Omental fat pad (tissue), 4 donors: ENCODE results near the gene EXD3. TPM values are rescaled to one million over a fixed set of nuclear protein-coding genes. Genes with fewer than 3 reads are reported as not detected.
"Not testable (repeated sequence)": the region's sequence is repeated elsewhere in the genome, so short reads cannot be mapped to it uniquely, and the experiment has no call there.

Experiments
- ATAC-seq: fragments of 150-250 bp; one replicate; pipeline ENCODE4 v1.9.1; 2016; ENCODE audit warnings: mild to moderate bottlenecking, moderate library complexity; ENCODE audit not compliant: low FRiP score
- DNase-seq: peaks from one replicate; pipeline ENCODE4 v3.0.0-alpha.2; 2019; ENCODE audit warnings: low spot score
- total RNA-seq, 4 donors: library from RNA; depleted of rRNA; stranded (reverse); fragments of >200 nt; gene quantifications; one replicate each; pipeline ENCODE4 v1.1.0, GENCODE V29; 2016
- TF ChIP-seq, protein P1 (sequence below), 3 donors: fragments of 450-650 bp; IDR thresholded peaks; one replicate each; pipeline ENCODE4 v1.5.1; 2016 to 2017; ENCODE audit warnings: antibody characterized with exemption in 3 of 3, mild to moderate bottlenecking in 3 of 3, moderate library complexity in 2 of 3

The EXD3 gene, protein sequence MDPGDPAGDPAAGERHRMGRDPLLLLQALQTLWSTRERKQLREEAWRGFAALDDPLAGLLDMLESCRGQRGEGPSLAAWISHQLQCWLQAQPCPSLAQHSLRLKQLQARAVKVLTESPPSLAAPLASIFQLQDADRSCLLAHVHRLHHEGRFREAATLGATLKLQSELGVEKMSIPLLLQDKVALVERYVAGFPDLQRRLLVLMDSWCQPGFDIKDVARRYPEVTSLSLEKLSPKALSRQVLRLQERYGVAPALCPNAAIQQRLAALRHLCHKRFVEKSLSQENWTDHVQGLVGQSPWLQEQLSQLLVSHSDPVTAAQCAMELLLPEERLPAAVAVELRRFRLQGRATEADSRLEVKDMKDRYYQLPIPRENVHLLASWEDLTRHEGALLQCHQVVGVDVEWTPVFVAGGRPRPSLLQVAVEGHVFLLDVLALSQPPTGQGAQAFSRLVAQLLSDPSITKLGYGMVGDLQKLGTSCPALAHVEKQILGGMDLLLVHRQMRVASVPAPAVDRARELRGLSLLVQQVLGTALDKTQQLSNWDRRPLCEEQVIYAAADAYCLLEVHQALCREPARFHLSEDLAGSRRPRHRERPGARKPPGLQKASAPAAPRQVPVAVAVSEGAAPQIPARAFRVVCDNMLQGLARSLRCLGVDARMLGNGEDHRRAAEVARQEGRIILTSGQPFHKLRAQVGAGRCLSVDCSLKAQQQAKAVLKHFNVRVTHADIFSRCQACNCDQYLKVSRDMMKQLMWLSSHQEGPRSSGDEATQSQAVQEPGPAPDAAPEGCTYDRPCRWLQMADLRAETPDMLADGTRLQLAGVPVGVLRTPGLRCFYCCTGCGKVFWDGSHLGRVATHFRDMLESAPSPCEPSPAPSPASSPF
- total RNA-seq, result 10 to 100 TPM in 3 of 4 donors, 1 to 10 TPM in 1; 8.3 to 18.3 (median 10.5) TPM

DNA sequence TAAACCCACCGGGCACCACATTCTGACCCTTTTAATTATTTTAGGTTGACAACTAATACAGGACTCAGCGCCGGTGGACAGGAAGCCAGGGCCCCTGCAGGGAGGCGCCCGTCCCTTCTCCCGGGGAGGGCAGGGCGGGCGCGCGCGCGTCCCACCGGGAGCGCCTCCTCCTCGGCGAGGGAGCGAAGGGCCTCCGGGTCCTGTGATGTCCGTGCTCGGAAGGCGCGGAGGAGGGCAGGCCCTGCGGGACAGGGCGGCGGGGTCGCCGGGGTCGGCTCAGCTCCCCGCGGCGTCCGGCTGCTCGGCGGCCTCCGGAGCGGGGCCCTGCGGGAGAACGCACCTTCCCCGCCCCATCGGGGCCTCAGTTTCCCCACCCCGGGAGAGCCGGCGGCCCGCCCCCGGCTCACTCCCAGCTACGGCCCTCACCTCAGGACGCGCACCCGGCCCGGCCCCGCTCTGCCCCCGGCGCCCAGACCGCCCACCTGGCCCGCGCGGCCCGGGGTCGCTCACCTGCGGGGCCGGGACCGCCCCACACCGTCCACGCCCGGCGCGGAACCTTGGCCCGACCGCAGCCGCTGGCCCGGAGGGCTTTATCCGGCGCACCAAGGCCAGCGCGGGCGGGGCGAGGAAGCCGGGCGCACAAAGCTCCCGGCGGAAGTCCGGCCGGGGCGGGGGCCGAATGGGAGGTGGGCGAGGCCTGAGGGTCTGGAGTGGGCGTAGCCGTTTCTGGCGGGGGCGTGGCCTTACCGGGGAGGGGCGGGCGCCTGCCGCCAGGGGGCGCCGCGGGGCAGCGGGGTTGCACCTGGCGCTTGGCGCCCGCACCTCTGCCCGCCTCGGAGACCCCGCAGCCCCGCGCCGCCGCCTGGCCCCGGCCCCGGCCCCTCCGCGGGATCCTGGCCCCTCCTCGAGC, at the start of gene EXD3, which contains the start of gene NOXA1:
EXD3 (minus strand) TSS at position 559 of the 910 bp plus-strand sequence. CDS start 27,805 bp downstream, outside the sequence.
NOXA1 (plus strand) TSS at position 790 of the 910 bp plus-strand sequence. CDS start 137 bp downstream, outside the sequence.
- TF ChIP-seq, protein P1, sequence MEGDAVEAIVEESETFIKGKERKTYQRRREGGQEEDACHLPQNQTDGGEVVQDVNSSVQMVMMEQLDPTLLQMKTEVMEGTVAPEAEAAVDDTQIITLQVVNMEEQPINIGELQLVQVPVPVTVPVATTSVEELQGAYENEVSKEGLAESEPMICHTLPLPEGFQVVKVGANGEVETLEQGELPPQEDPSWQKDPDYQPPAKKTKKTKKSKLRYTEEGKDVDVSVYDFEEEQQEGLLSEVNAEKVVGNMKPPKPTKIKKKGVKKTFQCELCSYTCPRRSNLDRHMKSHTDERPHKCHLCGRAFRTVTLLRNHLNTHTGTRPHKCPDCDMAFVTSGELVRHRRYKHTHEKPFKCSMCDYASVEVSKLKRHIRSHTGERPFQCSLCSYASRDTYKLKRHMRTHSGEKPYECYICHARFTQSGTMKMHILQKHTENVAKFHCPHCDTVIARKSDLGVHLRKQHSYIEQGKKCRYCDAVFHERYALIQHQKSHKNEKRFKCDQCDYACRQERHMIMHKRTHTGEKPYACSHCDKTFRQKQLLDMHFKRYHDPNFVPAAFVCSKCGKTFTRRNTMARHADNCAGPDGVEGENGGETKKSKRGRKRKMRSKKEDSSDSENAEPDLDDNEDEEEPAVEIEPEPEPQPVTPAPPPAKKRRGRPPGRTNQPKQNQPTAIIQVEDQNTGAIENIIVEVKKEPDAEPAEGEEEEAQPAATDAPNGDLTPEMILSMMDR (IDR thresholded peaks at IDR 0.05), result peak in 2 of 3 donors; percentile 28 to 86
- ATAC-seq, result peak; percentile 92
- DNase-seq, result peak; percentile 81

DNA sequence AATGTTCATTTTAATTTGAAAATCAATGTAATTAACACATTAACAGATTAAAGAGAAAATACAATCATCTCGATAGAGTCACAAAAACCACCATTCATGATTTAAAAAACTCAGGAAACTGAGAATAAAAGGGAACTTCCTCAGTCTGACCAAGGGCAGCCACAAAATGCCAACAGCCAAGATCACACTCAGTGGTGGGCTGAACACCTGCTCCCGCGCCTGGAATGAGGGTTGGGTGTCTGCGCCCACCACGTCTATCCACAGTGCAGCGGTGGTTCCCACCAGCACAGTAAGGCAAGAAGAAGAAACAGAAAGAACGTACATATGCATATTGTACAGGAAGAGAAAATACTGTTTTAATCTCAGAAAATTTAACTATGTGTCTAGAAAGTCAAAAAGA, 47.8 kb upstream of the EXD3 start:
- DNase-seq, result no peak
- TF ChIP-seq, protein P1 (IDR thresholded peaks at IDR 0.05), result no peak
- no peak for ATAC-seq

DNA sequence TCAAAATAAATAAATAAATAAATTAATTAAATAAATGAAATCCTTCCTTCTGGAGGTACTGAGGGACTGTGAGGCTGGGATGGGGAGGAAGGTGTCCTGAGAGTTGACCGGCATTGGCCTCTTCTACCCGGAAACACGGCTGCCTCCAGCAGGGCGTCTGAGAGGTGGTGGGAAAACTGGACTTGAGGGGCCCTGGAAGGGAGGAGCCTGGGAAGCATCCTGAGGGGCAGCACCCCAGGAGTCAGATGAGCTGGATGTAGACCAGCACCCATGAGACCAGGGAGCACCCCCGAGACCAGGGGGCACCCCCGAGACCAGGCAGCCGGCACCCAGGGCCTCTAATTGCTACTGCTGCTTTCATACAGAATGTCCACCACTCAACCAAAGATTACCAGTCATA, 44.9 kb upstream of the EXD3 start:
- TF ChIP-seq, protein P1 (IDR thresholded peaks at IDR 0.05), result no peak
- ATAC-seq (no peak), DNase-seq (no peak)

GRCh38 chr9:137467161-137467581, 44.2 kb upstream of the EXD3 start:
- ATAC-seq, result no peak
- TF ChIP-seq, protein P1 (IDR thresholded peaks at IDR 0.05), result no peak
- no peak for DNase-seq

DNA sequence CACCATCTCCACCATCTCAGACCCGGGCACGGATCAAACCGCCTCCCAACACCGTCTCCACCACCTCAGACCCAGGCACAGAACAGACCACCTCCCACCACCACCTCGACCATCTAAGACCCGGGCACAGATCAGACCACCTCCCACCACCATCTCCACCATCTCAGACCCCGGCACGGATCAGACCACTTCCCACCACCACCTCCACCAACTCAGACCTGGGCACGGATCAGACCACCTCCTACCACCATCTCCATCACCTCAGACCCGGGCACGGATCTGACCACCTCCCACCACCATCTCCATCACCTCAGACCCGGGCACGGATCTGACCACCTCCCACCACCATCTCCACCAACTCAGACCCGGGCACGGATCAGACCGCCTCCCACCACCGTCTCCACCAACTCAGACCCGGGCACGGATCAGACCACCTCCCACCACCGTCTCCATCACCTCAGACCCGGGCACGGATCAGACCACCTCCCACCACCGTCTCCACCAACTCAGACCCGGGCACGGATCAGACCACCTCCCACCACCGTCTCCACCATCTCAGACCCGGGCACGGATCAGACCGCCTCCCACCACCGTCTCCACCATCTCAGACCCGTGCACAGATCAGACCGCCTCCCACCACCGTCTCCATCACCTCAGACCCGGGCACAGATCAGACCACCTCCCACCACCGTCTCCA, 43.6 kb upstream of the EXD3 start:
- not testable (repeated sequence) for DNase-seq, ATAC-seq

DNA sequence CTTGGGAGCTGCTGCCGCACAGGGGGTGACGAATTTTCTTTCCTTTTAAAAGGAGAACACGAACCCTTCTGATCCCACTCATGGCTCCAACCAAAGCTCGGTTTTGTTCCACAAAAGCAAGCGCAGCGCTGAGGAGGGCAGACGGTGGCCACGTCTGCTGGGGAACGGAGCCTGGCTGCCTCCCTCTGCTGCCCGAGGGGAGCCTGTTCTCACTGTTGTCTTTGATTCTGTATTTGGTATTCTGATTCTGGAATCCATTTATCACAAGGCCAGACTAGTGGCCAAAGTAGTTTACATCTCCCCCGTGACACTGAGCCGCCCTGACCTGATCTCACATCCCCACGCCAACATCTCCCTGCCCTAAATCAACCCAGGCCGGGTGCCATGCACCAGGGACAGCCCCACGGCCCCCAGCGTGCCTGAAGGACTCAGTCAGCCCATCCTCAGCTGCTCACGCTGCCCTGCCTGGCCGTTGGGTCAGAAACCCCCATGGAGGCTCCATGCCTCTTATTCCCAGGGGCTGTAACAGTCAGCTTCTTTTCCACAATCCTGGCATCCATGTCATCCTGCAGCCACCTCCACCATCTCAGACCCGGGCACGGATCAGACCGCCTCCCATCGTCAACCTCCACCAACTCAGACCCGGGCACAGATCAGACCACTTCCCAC, 42.9 kb upstream of the EXD3 start:
- TF ChIP-seq, protein P1 (IDR thresholded peaks at IDR 0.05), result no peak
- DNase-seq (no peak), ATAC-seq (no peak)
